ENCODE results near the gene BLVRB. TPM values are rescaled to one million over a fixed set of nuclear protein-coding genes. Genes with fewer than 3 reads are reported as not detected.

BLVRB gene
- total and polyA plus RNA-seq, 9 of the 15 experiments (the other 6 are each of a cell fraction or from before 2014, with no cell fraction given), result 81.1 to 749 (median 331) TPM

DNA sequence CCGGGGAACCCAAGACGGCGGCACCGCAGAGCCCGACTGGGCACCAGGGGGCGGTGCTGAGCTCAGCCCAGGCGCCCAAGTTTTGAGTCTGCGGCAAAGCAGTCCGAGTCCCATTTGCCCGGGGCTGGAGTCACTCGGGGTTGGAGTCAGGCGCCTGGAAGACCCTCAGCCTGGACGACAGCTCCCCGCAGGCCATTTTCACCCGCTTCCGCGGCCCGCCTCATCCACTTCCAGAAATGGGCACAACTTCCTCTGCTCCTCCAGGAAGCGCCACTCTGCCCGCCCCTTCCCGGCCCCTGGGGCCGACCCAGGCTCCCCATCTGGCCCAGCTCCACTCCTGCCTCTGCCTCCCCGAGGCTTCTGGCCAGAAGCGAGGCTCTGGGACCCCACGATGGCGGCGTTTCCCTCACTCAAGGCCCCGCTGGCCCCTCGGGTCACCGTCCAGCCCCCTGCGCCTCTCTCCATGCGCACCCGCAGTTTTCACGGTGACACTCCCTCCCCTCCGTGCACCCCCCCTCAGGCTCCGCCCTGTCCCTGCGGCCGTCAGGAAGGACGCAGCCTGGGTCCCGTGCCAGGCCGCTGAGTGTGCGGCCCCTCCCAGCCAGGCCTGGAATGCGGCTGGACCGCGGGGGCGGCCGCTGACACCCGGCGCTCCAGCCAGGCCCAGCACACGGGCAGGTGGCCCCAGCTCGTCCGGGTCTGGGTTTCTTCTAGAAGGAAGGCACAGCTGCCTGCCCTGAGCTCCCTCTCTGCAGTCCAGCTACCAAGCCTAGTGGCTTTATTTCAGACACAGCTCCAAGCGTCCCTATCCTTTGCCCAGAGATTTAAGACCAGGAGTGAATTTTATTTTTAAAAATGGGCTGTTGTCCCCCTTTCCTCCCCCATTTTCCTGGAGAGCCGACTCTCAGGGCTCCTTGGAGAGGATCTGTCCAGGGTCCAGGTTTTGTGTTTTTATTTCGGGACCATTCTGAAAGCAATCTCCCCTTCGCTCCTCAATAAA, 44.5 kb downstream of the BLVRB start (continued):
- TF ChIP-seq CEBPG (CRISPR knock-in tag; IDR thresholded peaks at IDR 0.05) (no peak), CEBPG (tag; conservative IDR thresholded peaks at IDR 0.05 in 1 of 2, IDR thresholded peaks at IDR 0.05 in 1 of 2) (no peak), KLF13 (tag; IDR thresholded peaks at IDR 0.05; ENCODE audit: borderline replicate concordance, low read depth) (no peak)
- TF ChIP-seq, protein P1, sequence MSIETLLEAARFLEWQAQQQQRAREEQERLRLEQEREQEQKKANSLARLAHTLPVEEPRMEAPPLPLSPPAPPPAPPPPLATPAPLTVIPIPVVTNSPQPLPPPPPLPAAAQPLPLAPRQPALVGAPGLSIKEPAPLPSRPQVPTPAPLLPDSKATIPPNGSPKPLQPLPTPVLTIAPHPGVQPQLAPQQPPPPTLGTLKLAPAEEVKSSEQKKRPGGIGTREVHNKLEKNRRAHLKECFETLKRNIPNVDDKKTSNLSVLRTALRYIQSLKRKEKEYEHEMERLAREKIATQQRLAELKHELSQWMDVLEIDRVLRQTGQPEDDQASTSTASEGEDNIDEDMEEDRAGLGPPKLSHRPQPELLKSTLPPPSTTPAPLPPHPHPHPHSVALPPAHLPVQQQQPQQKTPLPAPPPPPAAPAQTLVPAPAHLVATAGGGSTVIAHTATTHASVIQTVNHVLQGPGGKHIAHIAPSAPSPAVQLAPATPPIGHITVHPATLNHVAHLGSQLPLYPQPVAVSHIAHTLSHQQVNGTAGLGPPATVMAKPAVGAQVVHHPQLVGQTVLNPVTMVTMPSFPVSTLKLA (conservative IDR thresholded peaks at IDR 0.05), result peak; percentile 75 to 90

GRCh38 chr19:40420451-40420765, 45.1 kb downstream of the BLVRB start:
- no peak for ATAC-seq
- in situ Hi-C loops (cut with MboI), result no loop called here
- ChIA-PET CTCF (ENCODE audit: low intra/inter-chr PET ratio) (interaction anchor here (0.8 kb wide), 1 partner anchor 24 kb away, joined by 3 read pairs; the partner anchor contains the start of gene SERTAD3), POLR2A (interaction anchor here (0.5 to 5.7 kb wide), 9 partner anchors 9 to 192 kb away, joined by 3 to 34 read pairs (median 5); partner anchors contain the start of gene BLVRB)
- Histone ChIP-seq H3K4me1 (replicated peaks in 1 of 2; ENCODE audit: control insufficient read depth in 2 of 2, insufficient read depth in 2 of 2, low read length in 2 of 2) (peaks cover 30 to 52% of the 10 kb centered on the region in 2 experiments), H3K27me3 (ENCODE audit: control insufficient read depth in 2 of 2, insufficient read depth in 2 of 2, low read length in 2 of 2) (no peaks in the 10 kb centered on the region), H3K9ac (ENCODE audit: insufficient read depth in 1 of 2, low read depth in 2 of 2, low read length in 2 of 2) (peak overlapping the region; percentile 77 to 95; a peak in 3 of 4 replicates), H3K9me1 (ENCODE audit: control insufficient read depth, insufficient read depth, low read length) (no peaks in the 10 kb centered on the region), H4K20me1 (replicated peaks; ENCODE audit: control insufficient read depth, insufficient read depth, low read length) (no peaks in the 10 kb centered on the region), H2AFZ (ENCODE audit: low read depth, low read length) (peak overlapping the region; percentile 84), H3K27ac (ENCODE audit: extremely low read depth, low read depth, low read length) (peak overlapping the region; percentile 85), H3K4me3 (peak overlapping the region; percentile 71), H3K9me3 (replicated peaks; ENCODE audit: control insufficient read depth, insufficient read depth, low read depth, low read length) (no peaks in the 10 kb centered on the region), H3K36me3 (ENCODE audit: control insufficient read depth, insufficient read depth, low read length) (peaks cover 13% of the 10 kb centered on the region; the same call in 2 of the 3 replicates), H3K79me2 (ENCODE audit: control insufficient read depth, insufficient read depth, low read length) (peaks cover 37% of the 10 kb centered on the region), H3K4me2 (ENCODE audit: insufficient read depth, low read length) (peak overlapping the region; percentile 84)
- BruUV-seq (replicated peaks), result no TSS peak
- DNase-seq (ENCODE audit: extremely low read depth in 1 of 4, low spot score in 3 of 4), result no peak
- WGBS (ENCODE audit: insufficient coverage, low coverage, missing lambda C conversion rate), result 56% methylated on average over 11 of the region's 14 CpGs
- intact Hi-C loops (cut with micrococcal nuclease), result no loop called here
- no peak for FAIRE-seq
- TF ChIP-seq FOXK2 (conservative IDR thresholded peaks at IDR 0.05 in 1 of 2, IDR thresholded peaks at IDR 0.05 in 1 of 2; ENCODE audit: low read depth in 2 of 2) (0 out of 4 replicates have a peak, but pooled peaks of 1 of the 2 experiments have one; percentile 22), SRSF1 (IDR thresholded peaks at IDR 0.05; ENCODE audit: low read depth, low read length) (no peak), MIER1 (IDR thresholded peaks at IDR 0.05; ENCODE audit: low read depth) (0 out of 2 replicates have a peak, but pooled peaks have one; percentile 32), ADNP (tag; IDR thresholded peaks at IDR 0.05) (peak; percentile 47; the same call in 1 of the 2 replicates), MAFF (IDR thresholded peaks at IDR 0.05; ENCODE audit: low read length) (no peak), ZNF384 (IDR thresholded peaks at IDR 0.05; ENCODE audit: low read depth, low read length) (peak; percentile 3; the same call in 1 of the 2 replicates), ZNF77 (CRISPR knock-in tag; IDR thresholded peaks at IDR 0.05) (no peak), PHF21A (IDR thresholded peaks at IDR 0.05; ENCODE audit: borderline replicate concordance, low read depth) (no peak), HLTF (IDR thresholded peaks at IDR 0.05) (peak; percentile 69; the same call in 1 of the 2 replicates)
- TF ChIP-seq, protein P2, sequence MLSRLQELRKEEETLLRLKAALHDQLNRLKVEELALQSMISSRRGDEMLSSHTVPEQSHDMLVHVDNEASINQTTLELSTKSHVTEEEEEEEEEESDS (CRISPR knock-in tag; IDR thresholded peaks at IDR 0.05), result no peak

Measured in K562 (cell line).